Caco-2 (cell line): ENCODE results near the gene TRUB1. TPM values are rescaled to one million over a fixed set of nuclear protein-coding genes. Genes with fewer than 3 reads are reported as not detected.

ENCODE experiments used
- BruUV-seq: library from RNA; stranded (reverse); fragments of 400-500 nt; replicated peaks from 2 replicates; lab custom pipeline; 2021; lab: Mats Ljungman, UMichigan
- CTCF ChIA-PET: fragments of 300-600 bp; sonication (Branson Sonifier 250); formaldehyde crosslinking; loops from one replicate; lab custom pipeline; 2022; ENCODE audit warnings: antibody characterized with exemption; lab: Charles Lee
- POLR2A ChIA-PET: fragments of 300-600 bp; sonication (Branson Sonifier 250); formaldehyde crosslinking; loops from one replicate; lab custom pipeline; 2022; ENCODE audit warnings: antibody characterized with exemption; lab: Charles Lee
- DNase-seq, 2 experiments: peaks; one replicate each; pipeline versions ENCODE4 v3.0.0 to v3.0.0-alpha.2; 2020 to 2022
- H3K27me3 ChIP-seq: replicated peaks from 2 replicates; pipeline ENCODE4 v1.6.0; 2011; ENCODE audit warnings: low read length; ENCODE audit not compliant: control insufficient read depth, insufficient read depth
- H3K36me3 ChIP-seq: 2 replicates; pipeline ENCODE4 v1.5.1; 2011; ENCODE audit warnings: low read length; ENCODE audit not compliant: control insufficient read depth, insufficient read depth
- H3K4me1 ChIP-seq: fragments of 250-450 bp; sonication (Bioruptor Pico); 2 replicates; pipeline ENCODE4 v1.5.1; 2020; ENCODE audit warnings: mild to moderate bottlenecking
- H3K4me3 ChIP-seq: 2 replicates; pipeline ENCODE4 v1.5.1; 2011; ENCODE audit warnings: low read depth, mild to moderate bottlenecking, control low read depth, low read length
- H3K9me3 ChIP-seq: fragments of 250-450 bp; sonication (Bioruptor Pico); 2 replicates; pipeline ENCODE4 v1.5.1; 2020; ENCODE audit warnings: mild to moderate bottlenecking, moderate library complexity
- H3K27ac Mint-ChIP-seq: one replicate; pipeline ENCODE4 v1.8.0; 2022; ENCODE audit warnings: mixed read lengths; ENCODE audit not compliant: unreplicated experiment
- H3K27me3 Mint-ChIP-seq: one replicate; pipeline ENCODE4 v1.8.0; 2022; ENCODE audit warnings: mixed read lengths; ENCODE audit not compliant: insufficient read depth, unreplicated experiment
- H3K36me3 Mint-ChIP-seq: one replicate; pipeline ENCODE4 v1.8.0; 2022; ENCODE audit warnings: mild to moderate bottlenecking, mixed read lengths; ENCODE audit not compliant: insufficient read depth, unreplicated experiment
- H3K4me1 Mint-ChIP-seq: one replicate; pipeline ENCODE4 v1.8.0; 2022; ENCODE audit warnings: low read depth, mixed read lengths; ENCODE audit not compliant: unreplicated experiment
- H3K4me3 Mint-ChIP-seq: one replicate; pipeline ENCODE4 v1.8.0; 2022; ENCODE audit warnings: mild to moderate bottlenecking, moderate library complexity, mixed read lengths; ENCODE audit not compliant: unreplicated experiment
- H3K9me3 Mint-ChIP-seq: one replicate; pipeline ENCODE4 v1.8.0; 2022; ENCODE audit warnings: mixed read lengths; ENCODE audit not compliant: unreplicated experiment
- intact Hi-C: fragments of 100-400 bp; cut with micrococcal nuclease; formaldehyde crosslinking; loops from one replicate; pipeline ENCODE4 v1.10.0; 2022; ENCODE audit not compliant: unreplicated experiment
- total RNA-seq: library from RNA; stranded (reverse); gene quantifications from 2 replicates; pipeline ENCODE4 v1.2.3, GENCODE V29; 2022
- TF ChIP-seq, protein P1 (sequence below), 2 experiments: fragments of 200-600 bp in 1 of 2; IDR thresholded peaks; 1 replicate in 1 of 2; 2 replicates in 1 of 2; pipeline versions ENCODE4 v1.5.1 to v1.8.0; 2011 to 2022; ENCODE audit warnings: antibody characterized with exemption in 1 of 2, control low read depth in 1 of 2, inconsistent platforms in 1 of 2, low read depth in 1 of 2, low read length in 1 of 2, mild to moderate bottlenecking in 1 of 2, moderate library complexity in 1 of 2; ENCODE audit not compliant: insufficient read depth in 1 of 2, severe bottlenecking in 1 of 2, unreplicated experiment in 1 of 2

The TRUB1 gene
- total RNA-seq, 1 experiment from 2014 or later = 22.0 TPM

DNA sequence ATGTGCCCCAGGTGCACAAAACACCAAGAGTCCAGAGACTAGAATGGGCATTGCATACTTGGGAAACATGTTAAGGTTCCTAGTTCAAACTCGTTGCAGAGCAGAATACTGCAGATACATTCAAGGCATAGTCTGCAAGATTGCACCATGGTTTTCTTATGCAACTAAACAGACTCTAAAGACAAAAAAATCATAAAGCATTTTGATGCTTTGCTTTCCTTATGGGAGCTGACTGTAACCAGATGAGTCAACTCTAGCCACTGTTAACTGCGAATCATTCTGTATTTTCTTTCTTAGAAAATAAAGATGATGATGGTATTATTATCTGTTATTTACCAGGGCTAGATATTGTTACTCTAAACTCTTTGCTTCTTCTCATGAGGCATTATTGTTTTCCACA lies 19.7 kb downstream of the TRUB1 start:
- intact Hi-C loops = no loop called here
- Histone ChIP-seq H3K9me3 (no peaks in the 10 kb centered on the region), H3K4me3 (no peak overlapping the region), H3K36me3 (peaks cover 1% of the 10 kb centered on the region), H3K27me3 (no peaks in the 10 kb centered on the region), H3K4me1 (no peaks in the 10 kb centered on the region)
- POLR2A ChIA-PET = no interaction called here
- no peak overlapping the region for H3K27ac Mint-ChIP-seq
- no peak overlapping the region for H3K4me3 Mint-ChIP-seq
- peaks cover 10% of the 10 kb centered on the region for H3K36me3 Mint-ChIP-seq
- H3K4me1 Mint-ChIP-seq = no peaks in the 10 kb centered on the region
- CTCF ChIA-PET = no interaction called here
- H3K9me3 Mint-ChIP-seq = no peaks in the 10 kb centered on the region
- no peaks in the 10 kb centered on the region for H3K27me3 Mint-ChIP-seq
- TF ChIP-seq, protein P1, sequence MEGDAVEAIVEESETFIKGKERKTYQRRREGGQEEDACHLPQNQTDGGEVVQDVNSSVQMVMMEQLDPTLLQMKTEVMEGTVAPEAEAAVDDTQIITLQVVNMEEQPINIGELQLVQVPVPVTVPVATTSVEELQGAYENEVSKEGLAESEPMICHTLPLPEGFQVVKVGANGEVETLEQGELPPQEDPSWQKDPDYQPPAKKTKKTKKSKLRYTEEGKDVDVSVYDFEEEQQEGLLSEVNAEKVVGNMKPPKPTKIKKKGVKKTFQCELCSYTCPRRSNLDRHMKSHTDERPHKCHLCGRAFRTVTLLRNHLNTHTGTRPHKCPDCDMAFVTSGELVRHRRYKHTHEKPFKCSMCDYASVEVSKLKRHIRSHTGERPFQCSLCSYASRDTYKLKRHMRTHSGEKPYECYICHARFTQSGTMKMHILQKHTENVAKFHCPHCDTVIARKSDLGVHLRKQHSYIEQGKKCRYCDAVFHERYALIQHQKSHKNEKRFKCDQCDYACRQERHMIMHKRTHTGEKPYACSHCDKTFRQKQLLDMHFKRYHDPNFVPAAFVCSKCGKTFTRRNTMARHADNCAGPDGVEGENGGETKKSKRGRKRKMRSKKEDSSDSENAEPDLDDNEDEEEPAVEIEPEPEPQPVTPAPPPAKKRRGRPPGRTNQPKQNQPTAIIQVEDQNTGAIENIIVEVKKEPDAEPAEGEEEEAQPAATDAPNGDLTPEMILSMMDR (IDR thresholded peaks at IDR 0.05; ENCODE audit: insufficient read depth in 1 of 2, low read depth in 1 of 2, low read length in 1 of 2, severe bottlenecking in 1 of 2, unreplicated experiment in 1 of 2) = no peak
- no peak for DNase-seq
- BruUV-seq = no TSS peak

GRCh38 chr10:114962441-114962840 lies 24.4 kb downstream of the TRUB1 start:
- no peak for DNase-seq
- no peaks in the 10 kb centered on the region for H3K4me1 Mint-ChIP-seq
- intact Hi-C loops = no loop called here
- H3K27ac Mint-ChIP-seq = no peak overlapping the region
- POLR2A ChIA-PET = no interaction called here
- peaks cover 1% of the 10 kb centered on the region for H3K36me3 ChIP-seq
- H3K4me3 ChIP-seq = no peak overlapping the region
- H3K9me3 ChIP-seq = no peaks in the 10 kb centered on the region
- no peaks in the 10 kb centered on the region for H3K27me3 ChIP-seq
- BruUV-seq = no TSS peak
- no peaks in the 10 kb centered on the region for H3K4me1 ChIP-seq
- H3K36me3 Mint-ChIP-seq = no peaks in the 10 kb centered on the region
- H3K4me3 Mint-ChIP-seq = no peak overlapping the region
- no peaks in the 10 kb centered on the region for H3K9me3 Mint-ChIP-seq
- H3K27me3 Mint-ChIP-seq = no peaks in the 10 kb centered on the region
- CTCF ChIA-PET = no interaction called here
- TF ChIP-seq, protein P1 (IDR thresholded peaks at IDR 0.05; ENCODE audit: insufficient read depth in 1 of 2, low read depth in 1 of 2, low read length in 1 of 2, severe bottlenecking in 1 of 2, unreplicated experiment in 1 of 2) = no peak

DNA sequence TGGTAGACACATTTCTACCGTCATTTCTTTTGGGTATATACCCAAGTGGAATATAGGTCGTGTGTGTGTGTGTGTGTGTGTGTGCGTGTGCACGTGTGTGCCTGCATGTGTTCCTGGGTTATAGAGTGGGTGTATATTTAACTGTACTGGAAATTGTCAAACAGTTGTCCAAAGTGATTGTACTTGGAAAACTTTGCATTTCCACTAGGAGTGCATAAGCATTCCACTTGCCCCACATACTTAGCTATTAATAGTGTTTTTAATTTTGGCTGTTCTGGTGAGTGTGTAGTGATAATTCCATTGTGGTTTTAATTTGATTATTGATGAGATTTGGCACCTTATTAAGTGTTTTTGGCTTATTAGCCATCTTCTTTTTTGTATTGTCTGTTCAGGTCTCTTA lies 25.9 kb downstream of the TRUB1 start:
- ChIA-PET POLR2A (no interaction called here), CTCF (no interaction called here)
- Histone ChIP-seq H3K27me3 (no peaks in the 10 kb centered on the region), H3K9me3 (no peaks in the 10 kb centered on the region), H3K36me3 (peaks cover 1% of the 10 kb centered on the region), H3K4me1 (no peaks in the 10 kb centered on the region), H3K4me3 (no peak overlapping the region)
- H3K4me1 Mint-ChIP-seq = no peaks in the 10 kb centered on the region
- TF ChIP-seq, protein P1 (IDR thresholded peaks at IDR 0.05; ENCODE audit: insufficient read depth in 1 of 2, low read depth in 1 of 2, low read length in 1 of 2, severe bottlenecking in 1 of 2, unreplicated experiment in 1 of 2) = no peak
- no peaks in the 10 kb centered on the region for H3K27me3 Mint-ChIP-seq
- H3K4me3 Mint-ChIP-seq = no peak overlapping the region
- intact Hi-C loops = no loop called here
- H3K27ac Mint-ChIP-seq = no peak overlapping the region
- H3K36me3 Mint-ChIP-seq = no peaks in the 10 kb centered on the region
- no TSS peak for BruUV-seq
- DNase-seq = no peak
- H3K9me3 Mint-ChIP-seq = no peaks in the 10 kb centered on the region
